Body of pancreas (tissue), 4 donors: ENCODE measurements around the gene MXRA7.

ENCODE experiments used
- CTCF ChIP-seq, 7 experiments: fragments of 450-650 bp in 4 of 7; fragments of 200-600 bp in 3 of 7; sonication (generic) in 3 of 7; IDR thresholded peaks; one replicate each; pipeline ENCODE4 v1.5.1; 2016 to 2019; ENCODE audit warnings: antibody characterized with exemption in 7 of 7
- POLR2A ChIP-seq, 3 donors: fragments of 450-650 bp; IDR thresholded peaks; one replicate each; pipeline ENCODE4 v1.6.1; 2016; ENCODE audit warnings: antibody characterized with exemption in 3 of 3, mild to moderate bottlenecking in 2 of 3

- TF ChIP-seq CTCF (IDR thresholded peaks at IDR 0.05) (no peak), POLR2A (IDR thresholded peaks at IDR 0.05) (no peak)
Observed at GRCh38 chr17:76635039-76635438, 75.7 kb downstream of the MXRA7 start.
